GM19438 (cell line): ENCODE measurements around the gene PPP1R14C.
"Not testable (repeated sequence)": the region's sequence is repeated elsewhere in the genome, so short reads cannot be mapped to it uniquely, and the experiment has no call there.

ENCODE experiments used
- ATAC-seq: cut with Tn5 transposase; IDR thresholded peaks from one replicate; pipeline ENCODE4 v1.9.1; 2021; ENCODE audit warnings: low read depth; ENCODE audit not compliant: unreplicated experiment

PPP1R14C gene

GRCh38 chr6:150187433-150187832, 44.6 kb downstream of the PPP1R14C start:
- ATAC-seq, result not testable (repeated sequence)

GRCh38 chr6:150189122-150189521, 46.3 kb downstream of the PPP1R14C start:
- no peak for ATAC-seq

- ATAC-seq, result no peak
These were observed 49.0 kb downstream of the PPP1R14C start for GRCh38 chr6:150191809-150192208.

GRCh38 chr6:150194195-150194594, 51.4 kb downstream of the PPP1R14C start:
- ATAC-seq, result no peak

GRCh38 chr6:150195996-150196417, 53.2 kb downstream of the PPP1R14C start:
- ATAC-seq, result no peak

- no peak for ATAC-seq
These were observed 54.3 kb downstream of the PPP1R14C start for GRCh38 chr6:150196942-150197745.

GRCh38 chr6:150198532-150198931, 55.7 kb downstream of the PPP1R14C start:
- ATAC-seq, result no peak

- ATAC-seq, result no peak
These were observed 56.4 kb downstream of the PPP1R14C start for GRCh38 chr6:150199241-150199640.

GRCh38 chr6:150200428-150201100, 57.7 kb downstream of the PPP1R14C start:
- no peak for ATAC-seq

- ATAC-seq, result no peak
These were observed 58.4 kb downstream of the PPP1R14C start for GRCh38 chr6:150201285-150201684.

GRCh38 chr6:150201772-150202329, 59.0 kb downstream of the PPP1R14C start:
- no peak for ATAC-seq

GRCh38 chr6:150202404-150202803, 59.6 kb downstream of the PPP1R14C start:
- ATAC-seq, result no peak

GRCh38 chr6:150202934-150203333, 60.1 kb downstream of the PPP1R14C start:
- ATAC-seq, result no peak

- ATAC-seq, result no peak
These were observed 60.5 kb downstream of the PPP1R14C start for GRCh38 chr6:150203378-150203777.

- ATAC-seq, result no peak
These were observed 61.2 kb downstream of the PPP1R14C start for GRCh38 chr6:150203871-150204545.

- no peak for ATAC-seq
These were observed 62.0 kb downstream of the PPP1R14C start for GRCh38 chr6:150204705-150205472.

- no peak for ATAC-seq
These were observed 65.2 kb downstream of the PPP1R14C start for GRCh38 chr6:150207931-150208570.

GRCh38 chr6:150208611-150209352, 65.9 kb downstream of the PPP1R14C start:
- no peak for ATAC-seq

GRCh38 chr6:150209415-150209814, 66.6 kb downstream of the PPP1R14C start:
- no peak for ATAC-seq
